GM12878 (cell line): ENCODE results near the gene RWDD1. TPM values are rescaled to one million over a fixed set of nuclear protein-coding genes. Genes with fewer than 3 reads are reported as not detected.

Experiments used
- ATF7 ChIP-seq: fragments of 450-650 bp; IDR thresholded peaks from 2 replicates; pipeline ENCODE4 v1.6.1; 2016; ENCODE audit warnings: low read depth, mild to moderate bottlenecking
- CHD1 ChIP-seq: IDR thresholded peaks from 2 replicates; pipeline ENCODE4 v1.6.1; 2012; ENCODE audit warnings: low read depth, low read length, improper control_type of control experiment
- E2F8 ChIP-seq: fragments of 450-650 bp; IDR thresholded peaks from 2 replicates; pipeline ENCODE4 v1.6.1; 2018; ENCODE audit warnings: mild to moderate bottlenecking, low read depth, moderate library complexity; ENCODE audit not compliant: partially characterized antibody
- E4F1 ChIP-seq: fragments of 450-650 bp; IDR thresholded peaks from 2 replicates; pipeline ENCODE4 v1.6.1; 2018; ENCODE audit warnings: borderline replicate concordance, mild to moderate bottlenecking; ENCODE audit not compliant: partially characterized antibody
- HDAC2 ChIP-seq: fragments of 200-600 bp; sonication (generic); IDR thresholded peaks from 2 replicates; pipeline ENCODE4 v1.6.1; 2017
- HSF1 ChIP-seq: fragments of 150-350 bp; IDR thresholded peaks from 2 replicates; pipeline ENCODE4 v1.6.1; 2014; ENCODE audit warnings: mild to moderate bottlenecking, low read depth, low read length
- IRF3 ChIP-seq: fragments of 450-650 bp; IDR thresholded peaks from 2 replicates; pipeline ENCODE4 v1.6.1; 2014; ENCODE audit warnings: mild to moderate bottlenecking
- IRF5 ChIP-seq: fragments of 450-650 bp; IDR thresholded peaks from 2 replicates; pipeline ENCODE4 v1.6.1; 2017; ENCODE audit warnings: borderline replicate concordance
- PAX5 ChIP-seq: IDR thresholded peaks from 2 replicates; pipeline ENCODE4 v1.6.1; 2011; ENCODE audit warnings: low read depth, low read length, borderline replicate concordance
- POLR2A ChIP-seq: IDR thresholded peaks from 2 replicates; pipeline ENCODE4 v1.6.1; 2011; ENCODE audit warnings: low read depth, mild to moderate bottlenecking, low read length
- RB1 ChIP-seq: fragments of 450-650 bp; formaldehyde crosslinking; IDR thresholded peaks from 2 replicates; pipeline ENCODE4 v1.6.1; 2017; ENCODE audit warnings: mild to moderate bottlenecking, borderline replicate concordance
- SKIL ChIP-seq: fragments of 450-650 bp; IDR thresholded peaks from 2 replicates; pipeline ENCODE4 v1.6.1; 2017; ENCODE audit warnings: mild to moderate bottlenecking, low read depth, inconsistent platforms; ENCODE audit not compliant: poor library complexity, severe bottlenecking
- SMAD1 ChIP-seq: fragments of 450-650 bp; IDR thresholded peaks from 2 replicates; pipeline ENCODE4 v1.6.1; 2018; ENCODE audit warnings: mild to moderate bottlenecking, low read depth; ENCODE audit not compliant: partially characterized antibody
- SUPT20H ChIP-seq: IDR thresholded peaks from 2 replicates; pipeline ENCODE4 v1.6.1; 2011; ENCODE audit warnings: low read depth, mild to moderate bottlenecking, low read length, moderate library complexity, borderline replicate concordance; ENCODE audit not compliant: control insufficient read depth
- TCF12 ChIP-seq: IDR thresholded peaks from 2 replicates; pipeline ENCODE4 v1.6.1; 2011; ENCODE audit warnings: low read depth, mild to moderate bottlenecking, low read length
- YBX1 ChIP-seq: fragments of 450-650 bp; IDR thresholded peaks from 2 replicates; pipeline ENCODE4 v1.6.1; 2016; ENCODE audit warnings: antibody characterized with exemption
- ZSCAN29 ChIP-seq: fragments of 450-650 bp; IDR thresholded peaks from 2 replicates; pipeline ENCODE4 v1.6.1; 2017; ENCODE audit warnings: mild to moderate bottlenecking, moderate library complexity
- polyA plus RNA-seq, 11 experiments: library from polyadenylated mRNA; depleted of rRNA in 4 of 11; unstranded in 6 of 11; stranded (reverse) in 5 of 11; fragments of >200 nt; fragmentation: Nextera tagmentation in 4 of 11; fragmentation: Illumina TruSeq in 1 of 11; extraction: Ambion mirVana in 4 of 11; extraction: Trizol in 1 of 11; gene quantifications; 1 replicate in 1 of 11; 2 replicates in 10 of 11; pipeline versions ENCODE4 v1.2.1 to v1.2.3, GENCODE V29; 2011 to 2016; ENCODE audit warnings: inconsistent platforms in 2 of 11, missing spikeins in 2 of 11, low read depth in 1 of 11
- total RNA-seq, 4 experiments: library from RNA; depleted of rRNA in 3 of 4; stranded (reverse); fragments of >200 nt in 3 of 4; fragmentation: Illumina TruSeq in 1 of 4; extraction: Trizol in 1 of 4; gene quantifications; 2 replicates each; pipeline versions ENCODE4 v1.2.1 to v1.2.3, GENCODE V29; 2013 to 2021

Gene RWDD1
- total and polyA plus RNA-seq, 10 of the 15 experiments (the other 5 are each of a cell fraction or from before 2014, with no cell fraction given) = 40.1 to 107 (median 65.8) TPM

GRCh38 chr6:116570856-116571682, at the start of gene RWDD1 (continued):
- TF ChIP-seq IRF5 = peak; percentile 100
- TF ChIP-seq HDAC2 = no peak
- TF ChIP-seq TCF12 = no peak
- peak; percentile 95 for TF ChIP-seq IRF3
- 0 out of 2 replicates have a peak, but pooled peaks have one; percentile 18 for TF ChIP-seq PAX5
- TF ChIP-seq CHD1 = no peak
- peak; percentile 38 for TF ChIP-seq E2F8
- TF ChIP-seq SKIL = peak; percentile 90
- no peak for TF ChIP-seq YBX1
- TF ChIP-seq HSF1 = peak; percentile 18; the same call in 1 of the 2 replicates
- peak; percentile 95 for TF ChIP-seq RB1
- TF ChIP-seq SMAD1 = no peak
- TF ChIP-seq POLR2A = peak; percentile 93
- TF ChIP-seq ZSCAN29 = 0 out of 2 replicates have a peak, but pooled peaks have one; percentile 41
- peak; percentile 57; the same call in 1 of the 2 replicates for TF ChIP-seq ATF7
- TF ChIP-seq SUPT20H = no peak
- TF ChIP-seq E4F1 = peak; percentile 95
